SK-N-SH (cell line): ENCODE data around the gene BRD4.

Source experiments
- GATA2 ChIP-seq: sonication (generic); formaldehyde crosslinking; IDR thresholded peaks from 2 replicates; pipeline ENCODE4 v1.5.0; 2020; ENCODE audit warnings: mild to moderate bottlenecking, missing genetic modification reagents
- RCOR1 ChIP-seq: fragments of 150-350 bp; IDR thresholded peaks from 2 replicates; pipeline ENCODE4 v1.6.1; 2017; ENCODE audit warnings: antibody characterized with exemption, low read length
- RFX5 ChIP-seq: IDR thresholded peaks from 2 replicates; pipeline ENCODE4 v1.6.1; 2012; ENCODE audit warnings: mild to moderate bottlenecking, improper control_type of control experiment, low read length
- TF ChIP-seq, protein P1 (sequence below): fragments of 200-600 bp; sonication (generic); IDR thresholded peaks from 2 replicates; pipeline ENCODE4 v1.6.1; 2017; ENCODE audit warnings: antibody characterized with exemption, mild to moderate bottlenecking, moderate library complexity
- TF ChIP-seq, protein P2 (sequence below): IDR thresholded peaks from 2 replicates; pipeline ENCODE4 v1.6.1; 2012; ENCODE audit warnings: mild to moderate bottlenecking, low read depth, low read length, moderate library complexity

- TF ChIP-seq, protein P1, sequence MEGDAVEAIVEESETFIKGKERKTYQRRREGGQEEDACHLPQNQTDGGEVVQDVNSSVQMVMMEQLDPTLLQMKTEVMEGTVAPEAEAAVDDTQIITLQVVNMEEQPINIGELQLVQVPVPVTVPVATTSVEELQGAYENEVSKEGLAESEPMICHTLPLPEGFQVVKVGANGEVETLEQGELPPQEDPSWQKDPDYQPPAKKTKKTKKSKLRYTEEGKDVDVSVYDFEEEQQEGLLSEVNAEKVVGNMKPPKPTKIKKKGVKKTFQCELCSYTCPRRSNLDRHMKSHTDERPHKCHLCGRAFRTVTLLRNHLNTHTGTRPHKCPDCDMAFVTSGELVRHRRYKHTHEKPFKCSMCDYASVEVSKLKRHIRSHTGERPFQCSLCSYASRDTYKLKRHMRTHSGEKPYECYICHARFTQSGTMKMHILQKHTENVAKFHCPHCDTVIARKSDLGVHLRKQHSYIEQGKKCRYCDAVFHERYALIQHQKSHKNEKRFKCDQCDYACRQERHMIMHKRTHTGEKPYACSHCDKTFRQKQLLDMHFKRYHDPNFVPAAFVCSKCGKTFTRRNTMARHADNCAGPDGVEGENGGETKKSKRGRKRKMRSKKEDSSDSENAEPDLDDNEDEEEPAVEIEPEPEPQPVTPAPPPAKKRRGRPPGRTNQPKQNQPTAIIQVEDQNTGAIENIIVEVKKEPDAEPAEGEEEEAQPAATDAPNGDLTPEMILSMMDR, result peak; percentile 60
- TF ChIP-seq RFX5 (no peak), RCOR1 (no peak), GATA2 (CRISPR knock-in tag) (no peak)
- TF ChIP-seq, protein P2, sequence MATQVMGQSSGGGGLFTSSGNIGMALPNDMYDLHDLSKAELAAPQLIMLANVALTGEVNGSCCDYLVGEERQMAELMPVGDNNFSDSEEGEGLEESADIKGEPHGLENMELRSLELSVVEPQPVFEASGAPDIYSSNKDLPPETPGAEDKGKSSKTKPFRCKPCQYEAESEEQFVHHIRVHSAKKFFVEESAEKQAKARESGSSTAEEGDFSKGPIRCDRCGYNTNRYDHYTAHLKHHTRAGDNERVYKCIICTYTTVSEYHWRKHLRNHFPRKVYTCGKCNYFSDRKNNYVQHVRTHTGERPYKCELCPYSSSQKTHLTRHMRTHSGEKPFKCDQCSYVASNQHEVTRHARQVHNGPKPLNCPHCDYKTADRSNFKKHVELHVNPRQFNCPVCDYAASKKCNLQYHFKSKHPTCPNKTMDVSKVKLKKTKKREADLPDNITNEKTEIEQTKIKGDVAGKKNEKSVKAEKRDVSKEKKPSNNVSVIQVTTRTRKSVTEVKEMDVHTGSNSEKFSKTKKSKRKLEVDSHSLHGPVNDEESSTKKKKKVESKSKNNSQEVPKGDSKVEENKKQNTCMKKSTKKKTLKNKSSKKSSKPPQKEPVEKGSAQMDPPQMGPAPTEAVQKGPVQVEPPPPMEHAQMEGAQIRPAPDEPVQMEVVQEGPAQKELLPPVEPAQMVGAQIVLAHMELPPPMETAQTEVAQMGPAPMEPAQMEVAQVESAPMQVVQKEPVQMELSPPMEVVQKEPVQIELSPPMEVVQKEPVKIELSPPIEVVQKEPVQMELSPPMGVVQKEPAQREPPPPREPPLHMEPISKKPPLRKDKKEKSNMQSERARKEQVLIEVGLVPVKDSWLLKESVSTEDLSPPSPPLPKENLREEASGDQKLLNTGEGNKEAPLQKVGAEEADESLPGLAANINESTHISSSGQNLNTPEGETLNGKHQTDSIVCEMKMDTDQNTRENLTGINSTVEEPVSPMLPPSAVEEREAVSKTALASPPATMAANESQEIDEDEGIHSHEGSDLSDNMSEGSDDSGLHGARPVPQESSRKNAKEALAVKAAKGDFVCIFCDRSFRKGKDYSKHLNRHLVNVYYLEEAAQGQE, result no peak
Measured at GRCh38 chr19:15251749-15252397, 80.5 kb downstream of the BRD4 start.
